Measurements from ENCODE around the gene CELSR1. TPM values are rescaled to one million over a fixed set of nuclear protein-coding genes. Genes with fewer than 3 reads are reported as not detected.

CELSR1 gene
- total RNA-seq, 1 experiment from 2014 or later = 19.6 TPM

DNA sequence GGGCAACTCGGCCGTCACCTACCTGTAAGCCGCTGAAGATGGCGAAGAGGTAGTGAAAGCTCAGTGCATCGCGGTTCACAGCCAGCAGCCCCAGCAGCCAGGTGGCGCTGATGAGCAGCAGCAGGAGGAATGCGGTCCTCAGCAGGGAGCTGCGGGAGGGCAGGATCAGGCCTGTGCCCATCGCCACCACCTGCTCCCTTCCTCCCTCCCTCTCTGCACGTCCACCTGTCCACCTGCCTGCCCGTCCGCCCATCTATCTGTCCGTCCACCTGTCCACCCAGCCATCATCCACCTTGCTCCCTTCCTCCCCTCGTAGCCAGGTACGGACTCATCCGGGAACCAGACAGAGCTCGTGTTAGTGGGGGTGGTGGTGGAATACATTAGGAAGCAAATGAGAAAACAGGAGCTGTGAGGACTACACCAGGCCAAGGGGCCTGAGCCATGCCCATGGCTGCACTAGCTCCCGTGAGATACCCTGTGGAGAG, 169.7 kb downstream of the CELSR1 start:
- H3K4me1 ChIP-seq (ENCODE audit: control insufficient read depth in 1 of 2, insufficient read depth in 2 of 2, low read length in 2 of 2) = peaks cover 0 to 12% of the 10 kb centered on the region in 2 experiments; a peak in 2 of 4 replicates
- no peaks in the 10 kb centered on the region for H3K9me3 ChIP-seq (ENCODE audit: control insufficient read depth in 1 of 2, insufficient read depth in 1 of 2, low read depth in 1 of 2, low read length in 2 of 2)
- H3K27me3 ChIP-seq (ENCODE audit: insufficient read depth, low read length) = no peaks in the 10 kb centered on the region
- ATAC-seq (peak; percentile 94), DNase-seq (ENCODE audit: low read depth, low spot score) (peak; percentile 29)
- no peak overlapping the region for H2AFZ ChIP-seq (ENCODE audit: low read depth, low read length, poor library complexity, severe bottlenecking)
- no peaks in the 10 kb centered on the region for H3K9me2 ChIP-seq (ENCODE audit: insufficient read depth)
- H3K79me2 ChIP-seq (ENCODE audit: insufficient read depth, low read length) = no peaks in the 10 kb centered on the region
- TF ChIP-seq, protein P1, sequence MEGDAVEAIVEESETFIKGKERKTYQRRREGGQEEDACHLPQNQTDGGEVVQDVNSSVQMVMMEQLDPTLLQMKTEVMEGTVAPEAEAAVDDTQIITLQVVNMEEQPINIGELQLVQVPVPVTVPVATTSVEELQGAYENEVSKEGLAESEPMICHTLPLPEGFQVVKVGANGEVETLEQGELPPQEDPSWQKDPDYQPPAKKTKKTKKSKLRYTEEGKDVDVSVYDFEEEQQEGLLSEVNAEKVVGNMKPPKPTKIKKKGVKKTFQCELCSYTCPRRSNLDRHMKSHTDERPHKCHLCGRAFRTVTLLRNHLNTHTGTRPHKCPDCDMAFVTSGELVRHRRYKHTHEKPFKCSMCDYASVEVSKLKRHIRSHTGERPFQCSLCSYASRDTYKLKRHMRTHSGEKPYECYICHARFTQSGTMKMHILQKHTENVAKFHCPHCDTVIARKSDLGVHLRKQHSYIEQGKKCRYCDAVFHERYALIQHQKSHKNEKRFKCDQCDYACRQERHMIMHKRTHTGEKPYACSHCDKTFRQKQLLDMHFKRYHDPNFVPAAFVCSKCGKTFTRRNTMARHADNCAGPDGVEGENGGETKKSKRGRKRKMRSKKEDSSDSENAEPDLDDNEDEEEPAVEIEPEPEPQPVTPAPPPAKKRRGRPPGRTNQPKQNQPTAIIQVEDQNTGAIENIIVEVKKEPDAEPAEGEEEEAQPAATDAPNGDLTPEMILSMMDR (IDR thresholded peaks at IDR 0.05 in 2 of 3, conservative IDR thresholded peaks at IDR 0.05 in 1 of 3; ENCODE audit: borderline replicate concordance in 1 of 3, insufficient read depth in 1 of 3, low read depth in 2 of 3, low read length in 2 of 3) = peak; percentile 85 to 96 (median 90)
- TF ChIP-seq POLR2AphosphoS5 (IDR thresholded peaks at IDR 0.05; ENCODE audit: low read depth, low read length) (no peak), EZH2phosphoT487 (IDR thresholded peaks at IDR 0.05; ENCODE audit: borderline replicate concordance) (no peak), YY1 (IDR thresholded peaks at IDR 0.05; ENCODE audit: extremely low read depth, insufficient replicate concordance, low read depth, low read length) (no peak), ZNF274 (IDR thresholded peaks at IDR 0.05; ENCODE audit: low read depth, low read length) (no peak), EZH2 (IDR thresholded peaks at IDR 0.05) (no peak), POLR2A (IDR thresholded peaks at IDR 0.05; ENCODE audit: borderline replicate concordance, extremely low read depth, insufficient read depth, insufficient read length) (no peak), SRF (IDR thresholded peaks at IDR 0.05; ENCODE audit: low read depth) (no peak), CEBPB (IDR thresholded peaks at IDR 0.05; ENCODE audit: low read depth) (no peak), ELF1 (IDR thresholded peaks at IDR 0.05; ENCODE audit: borderline replicate concordance, low read depth) (no peak), SP1 (IDR thresholded peaks at IDR 0.05; ENCODE audit: low read depth) (no peak), JUND (IDR thresholded peaks at IDR 0.05) (no peak), RAD21 (IDR thresholded peaks at IDR 0.05; ENCODE audit: low read depth) (peak; percentile 93), CBX3 (IDR thresholded peaks at IDR 0.05; ENCODE audit: low read depth) (no peak)
- TF ChIP-seq, protein P2, sequence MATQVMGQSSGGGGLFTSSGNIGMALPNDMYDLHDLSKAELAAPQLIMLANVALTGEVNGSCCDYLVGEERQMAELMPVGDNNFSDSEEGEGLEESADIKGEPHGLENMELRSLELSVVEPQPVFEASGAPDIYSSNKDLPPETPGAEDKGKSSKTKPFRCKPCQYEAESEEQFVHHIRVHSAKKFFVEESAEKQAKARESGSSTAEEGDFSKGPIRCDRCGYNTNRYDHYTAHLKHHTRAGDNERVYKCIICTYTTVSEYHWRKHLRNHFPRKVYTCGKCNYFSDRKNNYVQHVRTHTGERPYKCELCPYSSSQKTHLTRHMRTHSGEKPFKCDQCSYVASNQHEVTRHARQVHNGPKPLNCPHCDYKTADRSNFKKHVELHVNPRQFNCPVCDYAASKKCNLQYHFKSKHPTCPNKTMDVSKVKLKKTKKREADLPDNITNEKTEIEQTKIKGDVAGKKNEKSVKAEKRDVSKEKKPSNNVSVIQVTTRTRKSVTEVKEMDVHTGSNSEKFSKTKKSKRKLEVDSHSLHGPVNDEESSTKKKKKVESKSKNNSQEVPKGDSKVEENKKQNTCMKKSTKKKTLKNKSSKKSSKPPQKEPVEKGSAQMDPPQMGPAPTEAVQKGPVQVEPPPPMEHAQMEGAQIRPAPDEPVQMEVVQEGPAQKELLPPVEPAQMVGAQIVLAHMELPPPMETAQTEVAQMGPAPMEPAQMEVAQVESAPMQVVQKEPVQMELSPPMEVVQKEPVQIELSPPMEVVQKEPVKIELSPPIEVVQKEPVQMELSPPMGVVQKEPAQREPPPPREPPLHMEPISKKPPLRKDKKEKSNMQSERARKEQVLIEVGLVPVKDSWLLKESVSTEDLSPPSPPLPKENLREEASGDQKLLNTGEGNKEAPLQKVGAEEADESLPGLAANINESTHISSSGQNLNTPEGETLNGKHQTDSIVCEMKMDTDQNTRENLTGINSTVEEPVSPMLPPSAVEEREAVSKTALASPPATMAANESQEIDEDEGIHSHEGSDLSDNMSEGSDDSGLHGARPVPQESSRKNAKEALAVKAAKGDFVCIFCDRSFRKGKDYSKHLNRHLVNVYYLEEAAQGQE (IDR thresholded peaks at IDR 0.05; ENCODE audit: low read depth) = no peak
- TF ChIP-seq, protein P3, sequence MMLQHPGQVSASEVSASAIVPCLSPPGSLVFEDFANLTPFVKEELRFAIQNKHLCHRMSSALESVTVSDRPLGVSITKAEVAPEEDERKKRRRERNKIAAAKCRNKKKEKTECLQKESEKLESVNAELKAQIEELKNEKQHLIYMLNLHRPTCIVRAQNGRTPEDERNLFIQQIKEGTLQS (IDR thresholded peaks at IDR 0.05) = no peak
- no peak overlapping the region for H3K9ac ChIP-seq (ENCODE audit: low read length)
- H3K4me3 ChIP-seq (replicated peaks in 1 of 2; ENCODE audit: low read depth in 1 of 2, low read length in 2 of 2) = no peak overlapping the region
- no peaks in the 10 kb centered on the region for H4K20me1 ChIP-seq (ENCODE audit: insufficient read depth)
- CTCF ChIA-PET = interaction anchor here (0.8 to 4.1 kb wide), 18 partner anchors 9 to 212 kb away, joined by 3 to 146 read pairs (median 5); partner anchors contain the start of gene CELSR1
- POLR2A ChIA-PET = interaction anchor here (0.9 to 1.3 kb wide), 2 partner anchors 175 to 196 kb away, joined by 3 to 15 read pairs; no protein-coding TSS in a partner anchor
- H3K4me2 ChIP-seq (ENCODE audit: low read length) = 0 out of 2 replicates have a peak overlapping the region, but pooled peaks have one; percentile 5
- BruUV-seq (replicated peaks) = no TSS peak
- H3K27ac ChIP-seq (ENCODE audit: low read depth, low read length) = no peak overlapping the region
- no peaks in the 10 kb centered on the region; a peak in 1 of 4 replicates for H3K36me3 ChIP-seq (ENCODE audit: control insufficient read depth in 1 of 2, insufficient read depth in 2 of 2, low read length in 2 of 2)
- RAD21 ChIA-PET (ENCODE audit: low non-redundant PET in 1 of 2, low total read pairs in 2 of 2, uncharacterized antibody in 2 of 2, unreplicated experiment in 2 of 2) = interaction anchor here (0.5 to 2.1 kb wide), 10 partner anchors 10 to 196 kb away, joined by 3 to 31 read pairs (median 4); no protein-coding TSS in a partner anchor
- intact Hi-C loops (cut with micrococcal nuclease) = loop anchor here (1.0 kb wide), 2 partner anchors 170 to 175 kb away; partner anchors contain the start of gene CELSR1
